NCI-H82 (cell line): Measurements from ENCODE around the gene LRFN2.

Source experiments
- DNase-seq: peaks from one replicate; lab custom pipeline; 2025; lab: John Stamatoyannopoulos, UW

LRFN2 gene

DNA sequence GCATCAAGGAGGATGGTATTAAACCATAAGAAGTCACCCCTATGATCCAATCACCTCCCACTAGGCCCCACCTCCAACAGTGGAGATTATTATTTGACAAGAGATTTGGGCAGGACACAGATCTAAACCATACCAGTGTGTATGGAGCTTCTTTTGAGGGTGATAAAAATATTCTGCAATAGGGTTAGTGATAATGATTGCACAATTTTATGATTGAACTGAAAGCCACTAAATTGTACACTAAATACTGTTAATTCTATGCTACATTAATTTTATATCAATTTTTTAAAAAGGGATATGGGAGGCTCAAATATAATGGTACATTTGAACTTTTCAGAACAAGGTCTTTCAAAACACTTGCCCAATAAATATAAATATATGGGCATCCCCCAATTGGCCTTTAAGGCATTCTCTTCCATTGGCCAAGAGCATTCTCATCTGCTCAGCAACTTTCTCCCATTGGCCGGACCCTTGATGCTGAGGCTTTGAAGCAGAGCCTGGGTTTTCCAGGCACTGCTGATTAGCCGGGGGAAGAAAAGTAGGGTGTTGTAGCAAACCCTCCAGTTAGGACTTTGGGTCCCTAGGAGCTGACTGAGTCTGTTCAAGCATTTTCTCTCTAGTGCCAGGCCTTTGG lies 209.9 kb downstream of the LRFN2 start:
- no peak for DNase-seq

DNA sequence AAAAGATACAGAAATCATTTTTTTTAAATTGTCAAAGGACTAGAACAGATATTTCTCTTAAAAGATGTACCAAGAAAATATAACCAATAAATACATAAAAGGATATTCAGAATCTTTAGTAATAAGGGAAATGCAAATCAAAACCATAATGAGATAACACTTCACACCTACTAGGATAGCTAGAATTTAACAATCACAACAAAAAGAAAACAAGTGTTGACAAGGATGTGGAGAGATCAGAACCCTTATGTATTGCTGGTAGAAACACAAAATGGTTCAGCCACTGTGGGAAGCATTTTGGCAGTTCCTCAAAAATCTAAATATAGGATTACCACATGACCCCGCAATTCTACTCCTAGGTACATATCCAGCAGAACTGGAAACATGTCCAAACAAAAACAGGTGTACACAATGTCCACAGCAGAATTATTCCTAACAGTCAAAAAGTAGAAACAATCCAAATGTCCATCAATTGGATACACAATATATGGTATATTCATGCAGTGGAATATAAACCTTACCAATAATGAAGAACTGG lies 211.0 kb downstream of the LRFN2 start:
- no peak for DNase-seq

GRCh38 chr6:40373267-40373666 lies 213.9 kb downstream of the LRFN2 start:
- DNase-seq = no peak

DNA sequence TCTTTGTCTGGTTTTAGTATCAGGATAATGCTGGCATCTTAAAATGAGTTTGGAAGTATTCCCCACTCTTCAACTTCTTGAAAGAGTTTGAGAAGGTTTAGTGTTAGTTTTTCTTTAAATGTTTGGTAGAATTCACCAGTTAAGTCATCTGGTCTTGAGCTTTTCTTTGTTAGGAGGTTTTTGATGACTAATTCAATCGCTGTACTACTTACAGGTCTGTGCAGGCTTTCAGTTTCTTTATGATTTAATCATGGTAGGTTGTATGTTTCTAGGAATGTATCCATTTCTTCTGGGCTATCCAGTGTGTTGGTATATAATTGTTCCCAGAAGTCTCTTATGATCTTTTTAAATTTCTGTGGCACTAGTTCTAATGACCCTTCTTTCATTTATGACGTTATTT lies 215.5 kb downstream of the LRFN2 start:
- DNase-seq = no peak

- DNase-seq = no peak
These were observed 216.1 kb downstream of the LRFN2 start for GRCh38 chr6:40371095-40371494.

DNA sequence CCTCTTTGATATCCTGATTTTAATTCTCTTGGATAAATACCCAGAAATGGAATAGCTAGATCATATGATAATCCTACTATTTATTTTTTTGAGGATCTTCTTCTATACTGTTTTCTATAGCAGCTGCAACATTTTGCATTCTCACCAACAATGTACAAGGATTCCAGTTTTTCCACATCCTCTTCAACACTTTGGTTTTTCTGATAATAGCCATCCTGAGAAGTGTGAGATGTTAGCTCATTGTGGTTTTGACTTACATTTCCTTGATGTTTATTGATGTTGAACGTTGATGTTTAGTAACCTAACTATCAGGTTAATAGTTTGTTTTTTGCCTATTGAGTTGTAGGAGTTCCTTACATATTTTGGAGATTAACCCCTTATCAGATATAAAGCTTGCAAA lies 217.3 kb downstream of the LRFN2 start:
- no peak for DNase-seq

GRCh38 chr6:40369042-40369441 lies 218.1 kb downstream of the LRFN2 start:
- no peak for DNase-seq

GRCh38 chr6:40362859-40363258 lies 224.3 kb downstream of the LRFN2 start:
- DNase-seq = no peak

GRCh38 chr6:40359808-40360207 lies 227.4 kb downstream of the LRFN2 start:
- no peak for DNase-seq

DNA sequence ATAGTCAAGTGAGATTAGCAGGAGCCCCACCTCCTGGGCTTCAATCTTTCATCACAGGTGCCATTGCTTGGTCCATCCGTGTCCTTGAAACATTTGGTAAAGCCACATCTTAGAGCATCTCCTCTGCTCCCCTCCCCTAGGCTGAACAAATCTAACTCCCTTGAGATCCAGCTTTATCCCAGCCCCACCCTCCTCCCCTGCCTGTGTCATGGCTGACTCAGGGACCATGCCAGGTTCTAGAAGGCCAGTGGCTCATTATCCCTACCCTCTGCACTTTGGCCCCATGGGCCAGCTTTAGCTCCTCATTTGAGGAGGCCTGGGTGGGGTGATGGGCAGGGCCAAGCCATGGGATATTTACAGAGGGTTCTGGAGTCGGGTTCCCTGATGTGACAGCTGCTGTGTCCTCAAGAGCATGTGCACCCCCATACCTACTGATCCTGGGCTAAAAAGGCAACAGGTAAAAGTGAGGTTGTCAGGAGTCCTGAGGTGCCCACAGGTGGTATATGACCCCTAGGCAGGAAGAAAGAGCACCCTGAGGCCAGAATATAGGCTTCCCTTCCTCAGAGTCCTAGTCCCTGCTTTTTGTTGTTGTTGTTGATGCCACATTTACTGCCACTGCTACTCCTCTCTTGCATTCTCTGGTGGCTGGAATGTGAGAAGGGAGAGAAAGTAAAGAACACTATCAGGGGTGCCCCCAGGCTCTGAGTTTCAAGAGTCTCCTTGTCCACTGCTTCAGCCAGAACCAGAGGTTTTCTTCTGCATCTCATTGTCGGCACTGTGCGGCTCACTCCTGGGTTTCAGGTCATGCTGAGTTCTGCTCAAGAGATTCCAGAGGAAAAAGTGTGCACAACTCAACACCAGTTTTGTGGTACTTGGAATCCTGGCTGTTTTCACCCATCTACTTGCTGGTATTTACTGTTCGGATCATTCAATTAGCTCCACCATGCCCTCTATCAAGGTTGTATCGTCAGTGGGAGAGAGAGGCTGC lies 228.4 kb downstream of the LRFN2 start:
- DNase-seq = no peak

- DNase-seq = no peak
These were observed 230.8 kb downstream of the LRFN2 start for GRCh38 chr6:40356242-40356910.

GRCh38 chr6:40355532-40355931 lies 231.6 kb downstream of the LRFN2 start:
- DNase-seq = no peak

DNA sequence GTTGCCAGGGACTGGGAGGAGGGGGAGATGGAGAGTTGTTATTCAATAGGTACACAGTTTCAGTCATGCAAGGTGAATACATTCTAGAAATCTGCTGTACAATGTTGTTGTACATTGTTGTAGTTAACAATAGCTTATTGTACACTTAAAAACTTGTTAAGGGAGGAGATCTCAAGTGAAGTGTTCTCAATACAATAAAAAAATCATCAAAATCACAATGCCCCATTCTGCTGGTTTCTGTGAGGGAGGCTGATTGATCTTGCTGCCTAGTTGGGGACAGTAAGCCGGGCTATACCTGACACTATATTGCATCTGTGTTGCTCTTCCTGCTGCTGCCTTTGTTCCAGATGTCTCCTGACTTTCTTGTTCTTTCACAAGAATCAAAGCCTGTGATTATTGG lies 232.1 kb downstream of the LRFN2 start:
- no peak for DNase-seq

DNA sequence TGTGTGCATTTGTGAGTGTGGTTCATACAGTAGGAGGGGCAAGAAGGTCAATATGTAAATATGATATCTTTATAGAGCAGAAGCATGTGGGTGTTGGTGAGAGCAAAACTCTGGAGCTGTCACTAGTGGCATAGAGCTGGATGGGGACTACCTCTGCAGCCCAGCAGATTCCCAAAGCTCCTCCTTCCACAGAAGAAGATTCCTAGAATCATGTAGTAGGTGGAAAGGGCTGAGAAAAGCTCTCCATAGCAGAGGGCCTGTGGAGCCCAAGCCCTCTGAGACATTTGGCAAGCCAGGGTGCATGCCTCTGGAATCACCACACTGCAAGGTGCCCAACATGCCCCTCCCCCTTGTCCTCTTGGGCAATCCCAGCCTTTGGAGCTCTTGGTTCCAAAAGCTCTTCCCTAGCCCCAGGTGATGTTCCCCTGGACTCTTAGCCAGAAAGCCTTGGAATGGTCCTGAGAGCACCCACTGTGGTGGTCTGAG lies 233.2 kb downstream of the LRFN2 start:
- DNase-seq = no peak

GRCh38 chr6:40353197-40353966 lies 233.8 kb downstream of the LRFN2 start:
- no peak for DNase-seq

- no peak for DNase-seq
These were observed 234.5 kb downstream of the LRFN2 start for GRCh38 chr6:40352527-40353170.

DNA sequence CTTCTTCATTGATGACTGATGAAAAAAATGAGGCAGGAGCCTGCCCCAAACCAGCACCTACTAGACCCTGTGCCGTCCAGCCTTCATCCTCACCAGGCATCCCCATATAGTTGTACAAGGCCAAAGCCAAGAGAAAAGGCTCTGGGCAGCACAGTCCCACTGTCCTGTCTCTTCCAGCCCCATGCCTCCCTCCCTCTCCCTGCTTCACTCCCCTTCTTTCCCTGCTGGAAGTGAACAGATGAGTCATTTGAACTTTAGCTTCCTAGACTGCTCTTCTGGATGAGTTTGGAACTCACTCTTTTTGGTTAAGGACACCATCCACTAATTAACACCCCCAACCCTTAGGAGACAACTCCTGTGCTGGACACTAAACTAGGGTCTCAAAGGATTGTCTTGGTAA lies 235.2 kb downstream of the LRFN2 start:
- DNase-seq = no peak

DNA sequence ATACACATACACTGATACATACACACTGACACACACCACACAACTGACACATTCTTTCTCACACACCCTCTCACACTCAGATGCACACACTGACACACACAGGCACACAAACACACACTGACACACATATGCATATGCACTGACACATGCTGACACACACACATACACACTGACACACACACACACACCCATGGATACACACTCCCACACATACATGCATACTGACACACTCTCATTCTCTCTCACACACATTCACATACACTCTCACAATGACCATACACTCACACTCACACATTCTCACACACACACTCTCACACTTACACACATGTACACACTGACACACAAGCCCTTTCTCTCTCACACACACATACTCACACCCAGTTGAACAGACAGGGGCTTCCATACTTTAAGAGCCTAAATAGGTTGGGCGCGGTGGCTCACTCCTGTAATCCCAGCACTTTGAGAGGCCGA lies 236.4 kb downstream of the LRFN2 start:
- no peak for DNase-seq

DNA sequence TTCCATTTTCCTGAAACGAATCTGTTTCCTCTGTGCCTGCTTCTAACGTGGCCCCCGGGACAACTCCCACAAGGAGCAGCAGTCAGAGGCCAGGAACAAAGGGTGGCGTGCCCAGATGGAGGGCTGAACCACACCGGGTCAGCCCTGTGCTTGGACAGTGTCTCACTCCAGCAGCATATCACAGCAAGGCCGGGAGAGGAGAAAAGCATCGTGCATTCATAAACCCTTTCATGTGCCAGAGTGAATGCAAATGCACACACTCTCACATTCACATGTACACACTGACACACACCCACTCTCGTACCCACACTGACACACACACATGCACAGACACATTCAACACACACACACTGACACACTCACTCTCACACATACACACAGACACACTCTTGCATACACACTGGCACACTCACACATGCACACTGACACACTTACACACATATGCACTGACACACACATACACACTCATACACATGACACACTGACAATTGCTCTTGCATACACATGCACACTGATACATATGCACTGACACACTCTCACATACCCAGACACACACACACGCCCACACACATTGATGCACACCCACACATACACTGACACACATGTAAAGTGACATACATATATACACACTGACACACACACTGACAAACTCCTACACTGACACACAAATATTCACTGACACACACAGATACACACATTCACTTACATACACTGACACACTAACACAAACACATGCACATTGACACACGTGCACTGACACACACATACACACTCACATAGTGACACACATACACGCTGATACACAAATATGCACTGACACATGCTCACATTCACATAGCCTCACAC lies 237.0 kb downstream of the LRFN2 start:
- peak; percentile 62 for DNase-seq
